ENCODE results near the gene NLRC5.
A peak's percentile ranks its signal among the peaks of the same experiment; 100 is the strongest.

NLRC5 gene

GRCh38 chr16:57024894-57025680 lies 35.7 kb downstream of the NLRC5 start:
- no peak for TF ChIP-seq CTCF (conservative IDR thresholded peaks at IDR 0.05; ENCODE audit: low read depth)
- POLR2A ChIA-PET (ENCODE audit: low non-redundant PET): no interaction called here
- DNase-seq (ENCODE audit: low spot score): no peak

DNA sequence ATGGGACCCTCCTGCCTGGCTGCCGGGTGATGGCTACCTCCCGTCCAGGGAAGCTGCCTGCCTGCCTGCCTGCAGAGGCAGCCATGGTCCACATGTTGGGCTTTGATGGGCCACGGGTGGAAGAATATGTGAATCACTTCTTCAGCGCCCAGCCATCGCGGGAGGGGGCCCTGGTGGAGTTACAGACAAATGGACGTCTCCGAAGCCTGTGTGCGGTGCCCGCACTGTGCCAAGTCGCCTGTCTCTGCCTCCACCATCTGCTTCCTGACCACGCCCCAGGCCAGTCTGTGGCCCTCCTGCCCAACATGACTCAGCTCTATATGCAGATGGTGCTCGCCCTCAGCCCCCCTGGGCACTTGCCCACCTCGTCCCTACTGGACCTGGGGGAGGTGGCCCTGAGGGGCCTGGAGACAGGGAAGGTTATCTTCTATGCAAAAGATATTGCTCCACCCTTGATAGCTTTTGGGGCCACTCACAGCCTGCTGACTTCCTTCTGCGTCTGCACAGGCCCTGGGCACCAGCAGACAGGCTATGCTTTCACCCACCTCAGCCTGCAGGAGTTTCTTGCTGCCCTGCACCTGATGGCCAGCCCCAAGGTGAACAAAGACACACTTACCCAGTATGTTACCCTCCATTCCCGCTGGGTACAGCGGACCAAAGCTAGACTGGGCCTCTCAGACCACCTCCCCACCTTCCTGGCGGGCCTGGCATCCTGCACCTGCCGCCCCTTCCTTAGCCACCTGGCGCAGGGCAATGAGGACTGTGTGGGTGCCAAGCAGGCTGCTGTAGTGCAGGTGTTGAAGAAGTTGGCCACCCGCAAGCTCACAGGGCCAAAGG lies 36.8 kb downstream of the NLRC5 start:
- TF ChIP-seq CTCF (conservative IDR thresholded peaks at IDR 0.05; ENCODE audit: low read depth): no peak
- H3K27ac ChIP-seq: 0 out of 2 replicates have a peak overlapping the region, but pooled peaks have one; percentile 0
- POLR2A ChIA-PET (ENCODE audit: low non-redundant PET): interaction anchor here (0.5 kb wide), 1 partner anchor 34 kb away, joined by 3 read pairs; no protein-coding TSS in a partner anchor
- CTCF ChIA-PET: interaction anchor here (0.6 to 0.9 kb wide), 3 partner anchors 17 to 1029 kb away, joined by 3 to 4 read pairs (median 3); no protein-coding TSS in a partner anchor
- DNase-seq (ENCODE audit: low spot score): no peak

More at GRCh38 chr16:57024894-57025680, 35.7 kb downstream of the NLRC5 start:
- 0 out of 2 replicates have a peak overlapping the region, but pooled peaks have one; percentile 0 for H3K27ac ChIP-seq
- CTCF ChIA-PET: interaction anchor here (0.6 kb wide), 2 partner anchors 79 to 166 kb away, joined by 3 to 5 read pairs; no protein-coding TSS in a partner anchor

DNA sequence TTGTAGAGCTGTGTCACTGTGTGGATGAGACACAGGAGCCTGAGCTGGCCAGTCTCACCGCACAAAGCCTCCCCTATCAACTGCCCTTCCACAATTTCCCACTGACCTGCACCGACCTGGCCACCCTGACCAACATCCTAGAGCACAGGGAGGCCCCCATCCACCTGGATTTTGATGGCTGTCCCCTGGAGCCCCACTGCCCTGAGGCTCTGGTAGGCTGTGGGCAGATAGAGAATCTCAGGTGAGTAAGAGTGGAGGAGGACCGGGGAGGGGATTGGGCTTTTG lies 37.4 kb downstream of the NLRC5 start:
- ChIA-PET POLR2A (ENCODE audit: low non-redundant PET) (interaction anchor here (0.5 kb wide), 1 partner anchor 34 kb away, joined by 3 read pairs; no protein-coding TSS in a partner anchor), CTCF (interaction anchor here (0.6 to 0.9 kb wide), 2 partner anchors 19 to 1030 kb away, joined by 3 read pairs; no protein-coding TSS in a partner anchor)
- DNase-seq (ENCODE audit: low spot score): no peak
- no peak overlapping the region for H3K27ac ChIP-seq
- TF ChIP-seq CTCF (conservative IDR thresholded peaks at IDR 0.05; ENCODE audit: low read depth): no peak

DNA sequence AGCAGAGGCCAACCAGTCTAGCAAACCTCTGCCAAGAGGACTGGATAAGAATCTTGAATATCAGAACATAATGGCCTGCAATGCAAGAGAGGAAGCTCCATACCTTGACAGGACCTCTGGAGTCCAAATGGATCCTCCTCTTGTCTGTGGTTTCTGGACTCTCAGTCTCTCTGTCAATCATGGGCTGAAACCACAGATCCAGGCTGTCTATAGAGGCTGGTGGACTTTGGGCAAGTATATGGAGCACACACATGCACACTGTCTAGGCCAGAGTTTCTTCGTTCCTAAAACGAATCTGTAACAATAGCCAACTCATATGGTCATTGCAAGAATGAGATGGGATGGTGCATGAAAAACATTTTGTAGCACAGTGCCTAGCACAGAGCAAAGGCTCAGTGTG lies 37.7 kb downstream of the NLRC5 start:
- ChIA-PET CTCF (interaction anchor here (0.6 to 0.9 kb wide), 2 partner anchors 19 to 1030 kb away, joined by 3 read pairs; no protein-coding TSS in a partner anchor), POLR2A (ENCODE audit: low non-redundant PET) (interaction anchor here (0.5 kb wide), 1 partner anchor 35 kb away, joined by 3 read pairs; no protein-coding TSS in a partner anchor)
- DNase-seq (ENCODE audit: low spot score): no peak
- H3K27ac ChIP-seq: no peak overlapping the region
- no peak for TF ChIP-seq CTCF (conservative IDR thresholded peaks at IDR 0.05; ENCODE audit: low read depth)

GRCh38 chr16:57028086-57028485 lies 38.7 kb downstream of the NLRC5 start:
- ChIA-PET POLR2A (ENCODE audit: low non-redundant PET) (no interaction called here), CTCF (interaction anchor here (0.5 to 0.7 kb wide), 2 partner anchors 9 to 14 kb away, joined by 4 read pairs; no protein-coding TSS in a partner anchor)
- DNase-seq (ENCODE audit: low spot score): no peak
- no peak overlapping the region; the same call in 1 of the 2 replicates for H3K27ac ChIP-seq
- no peak for TF ChIP-seq CTCF (conservative IDR thresholded peaks at IDR 0.05; ENCODE audit: low read depth)
